ENCODE data around the gene C2CD3. TPM values are rescaled to one million over a fixed set of nuclear protein-coding genes. Genes with fewer than 3 reads are reported as not detected.
A peak's percentile ranks its signal among the peaks of the same experiment; 100 is the strongest.

C2CD3 gene
- total and polyA plus RNA-seq, 9 of the 15 experiments (the other 6 are each of a cell fraction or from before 2014, with no cell fraction given) = 4.4 to 20.2 (median 15.4) TPM

DNA sequence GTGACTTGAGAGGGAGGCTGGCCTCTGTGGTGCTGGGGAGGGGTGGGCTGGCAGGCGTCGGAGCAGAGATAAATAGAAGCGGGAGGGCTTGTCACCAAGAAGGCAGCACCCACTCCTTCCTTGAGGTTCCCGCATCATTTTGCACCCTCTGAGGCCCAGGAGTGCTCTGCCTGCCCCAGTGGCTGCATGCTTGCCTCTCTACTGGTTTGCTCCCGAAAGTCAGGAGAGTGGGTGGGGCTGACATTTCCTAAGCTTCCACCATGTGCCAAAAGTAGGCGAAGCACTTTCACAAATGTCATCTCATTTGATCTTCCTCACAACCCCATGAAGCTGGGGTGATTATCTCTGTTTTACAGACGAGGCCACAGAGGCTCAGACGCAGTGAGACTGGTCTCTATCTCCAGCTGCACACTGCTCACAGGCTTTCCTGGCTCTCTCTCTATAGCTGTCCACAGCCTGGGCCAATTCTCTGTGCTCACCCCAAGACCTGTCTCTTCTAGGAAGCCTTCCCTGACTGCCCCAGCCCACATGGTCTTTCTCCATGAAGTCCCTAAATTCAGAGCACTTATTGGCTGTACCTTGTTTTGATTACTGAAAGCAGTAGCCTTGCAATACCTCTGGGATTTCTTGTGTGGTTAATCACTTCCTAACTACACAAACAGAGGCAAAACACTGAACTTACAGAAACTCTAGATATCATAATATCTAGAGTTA is 159.3 kb downstream of the C2CD3 start (continued):
- TF ChIP-seq BCLAF1 (IDR thresholded peaks at IDR 0.05; ENCODE audit: borderline replicate concordance in 1 of 2, control insufficient read depth in 1 of 2, low read depth in 2 of 2, low read length in 1 of 2) (0 out of 4 replicates have a peak, but pooled peaks of 1 of the 2 experiments have one; percentile 86), GATAD2A (IDR thresholded peaks at IDR 0.05) (no peak), ZNF134 (CRISPR knock-in tag; conservative IDR thresholded peaks at IDR 0.05) (peak; percentile 61; the same call in 1 of the 2 replicates), TARDBP (IDR thresholded peaks at IDR 0.05) (peak; percentile 74), FOSL1 (tag; conservative IDR thresholded peaks at IDR 0.05) (peak; percentile 63), HDAC2 (IDR thresholded peaks at IDR 0.05) (peak; percentile 96), CUX1 (CRISPR knock-in tag; IDR thresholded peaks at IDR 0.05) (peak; percentile 95), SMAD1 (IDR thresholded peaks at IDR 0.05; ENCODE audit: low read depth, low read length, partially characterized antibody) (peak; percentile 70), TSC22D4 (tag; IDR thresholded peaks at IDR 0.05) (no peak)
- TF ChIP-seq, protein P1, sequence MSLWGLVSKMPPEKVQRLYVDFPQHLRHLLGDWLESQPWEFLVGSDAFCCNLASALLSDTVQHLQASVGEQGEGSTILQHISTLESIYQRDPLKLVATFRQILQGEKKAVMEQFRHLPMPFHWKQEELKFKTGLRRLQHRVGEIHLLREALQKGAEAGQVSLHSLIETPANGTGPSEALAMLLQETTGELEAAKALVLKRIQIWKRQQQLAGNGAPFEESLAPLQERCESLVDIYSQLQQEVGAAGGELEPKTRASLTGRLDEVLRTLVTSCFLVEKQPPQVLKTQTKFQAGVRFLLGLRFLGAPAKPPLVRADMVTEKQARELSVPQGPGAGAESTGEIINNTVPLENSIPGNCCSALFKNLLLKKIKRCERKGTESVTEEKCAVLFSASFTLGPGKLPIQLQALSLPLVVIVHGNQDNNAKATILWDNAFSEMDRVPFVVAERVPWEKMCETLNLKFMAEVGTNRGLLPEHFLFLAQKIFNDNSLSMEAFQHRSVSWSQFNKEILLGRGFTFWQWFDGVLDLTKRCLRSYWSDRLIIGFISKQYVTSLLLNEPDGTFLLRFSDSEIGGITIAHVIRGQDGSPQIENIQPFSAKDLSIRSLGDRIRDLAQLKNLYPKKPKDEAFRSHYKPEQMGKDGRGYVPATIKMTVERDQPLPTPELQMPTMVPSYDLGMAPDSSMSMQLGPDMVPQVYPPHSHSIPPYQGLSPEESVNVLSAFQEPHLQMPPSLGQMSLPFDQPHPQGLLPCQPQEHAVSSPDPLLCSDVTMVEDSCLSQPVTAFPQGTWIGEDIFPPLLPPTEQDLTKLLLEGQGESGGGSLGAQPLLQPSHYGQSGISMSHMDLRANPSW (CRISPR knock-in tag; IDR thresholded peaks at IDR 0.05) = no peak
- TF ChIP-seq, protein P2, sequence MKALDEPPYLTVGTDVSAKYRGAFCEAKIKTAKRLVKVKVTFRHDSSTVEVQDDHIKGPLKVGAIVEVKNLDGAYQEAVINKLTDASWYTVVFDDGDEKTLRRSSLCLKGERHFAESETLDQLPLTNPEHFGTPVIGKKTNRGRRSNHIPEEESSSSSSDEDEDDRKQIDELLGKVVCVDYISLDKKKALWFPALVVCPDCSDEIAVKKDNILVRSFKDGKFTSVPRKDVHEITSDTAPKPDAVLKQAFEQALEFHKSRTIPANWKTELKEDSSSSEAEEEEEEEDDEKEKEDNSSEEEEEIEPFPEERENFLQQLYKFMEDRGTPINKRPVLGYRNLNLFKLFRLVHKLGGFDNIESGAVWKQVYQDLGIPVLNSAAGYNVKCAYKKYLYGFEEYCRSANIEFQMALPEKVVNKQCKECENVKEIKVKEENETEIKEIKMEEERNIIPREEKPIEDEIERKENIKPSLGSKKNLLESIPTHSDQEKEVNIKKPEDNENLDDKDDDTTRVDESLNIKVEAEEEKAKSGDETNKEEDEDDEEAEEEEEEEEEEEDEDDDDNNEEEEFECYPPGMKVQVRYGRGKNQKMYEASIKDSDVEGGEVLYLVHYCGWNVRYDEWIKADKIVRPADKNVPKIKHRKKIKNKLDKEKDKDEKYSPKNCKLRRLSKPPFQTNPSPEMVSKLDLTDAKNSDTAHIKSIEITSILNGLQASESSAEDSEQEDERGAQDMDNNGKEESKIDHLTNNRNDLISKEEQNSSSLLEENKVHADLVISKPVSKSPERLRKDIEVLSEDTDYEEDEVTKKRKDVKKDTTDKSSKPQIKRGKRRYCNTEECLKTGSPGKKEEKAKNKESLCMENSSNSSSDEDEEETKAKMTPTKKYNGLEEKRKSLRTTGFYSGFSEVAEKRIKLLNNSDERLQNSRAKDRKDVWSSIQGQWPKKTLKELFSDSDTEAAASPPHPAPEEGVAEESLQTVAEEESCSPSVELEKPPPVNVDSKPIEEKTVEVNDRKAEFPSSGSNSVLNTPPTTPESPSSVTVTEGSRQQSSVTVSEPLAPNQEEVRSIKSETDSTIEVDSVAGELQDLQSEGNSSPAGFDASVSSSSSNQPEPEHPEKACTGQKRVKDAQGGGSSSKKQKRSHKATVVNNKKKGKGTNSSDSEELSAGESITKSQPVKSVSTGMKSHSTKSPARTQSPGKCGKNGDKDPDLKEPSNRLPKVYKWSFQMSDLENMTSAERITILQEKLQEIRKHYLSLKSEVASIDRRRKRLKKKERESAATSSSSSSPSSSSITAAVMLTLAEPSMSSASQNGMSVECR (CRISPR knock-in tag; IDR thresholded peaks at IDR 0.05) = peak; percentile 55; the same call in 1 of the 2 replicates
